Kasumi-1 (cell line): ENCODE data around the gene SYT9.
A peak's percentile ranks its signal among the peaks of the same experiment; 100 is the strongest.

Experiments
- DNase-seq, 2 experiments: peaks; one replicate each; lab custom pipeline; 2025; lab: John Stamatoyannopoulos, UW

Gene SYT9

DNA sequence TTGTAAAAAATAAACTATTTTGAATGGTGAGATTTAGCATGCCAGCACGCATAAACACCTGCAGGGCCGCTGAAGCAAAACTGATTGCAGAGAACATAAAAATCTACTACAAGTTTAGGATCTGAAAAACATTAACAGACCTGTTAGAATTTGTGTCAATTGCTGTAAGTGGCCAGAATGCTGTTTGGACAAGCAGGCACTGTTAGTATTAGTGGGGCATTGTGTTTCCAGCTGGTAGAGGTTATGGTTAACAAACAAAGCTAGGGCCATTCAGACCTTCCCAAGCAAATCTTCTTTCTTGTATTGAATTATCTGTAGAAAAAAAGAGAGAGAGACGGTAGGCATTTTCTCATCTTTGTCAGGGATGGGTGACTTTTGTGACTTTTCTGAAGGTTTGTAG lies 176.0 kb downstream of the SYT9 start:
- DNase-seq: no peak

- no peak for DNase-seq
Observed at GRCh38 chr11:7428196-7428595, 176.5 kb downstream of the SYT9 start.

GRCh38 chr11:7430496-7430895 lies 178.8 kb downstream of the SYT9 start:
- no peak for DNase-seq

DNA sequence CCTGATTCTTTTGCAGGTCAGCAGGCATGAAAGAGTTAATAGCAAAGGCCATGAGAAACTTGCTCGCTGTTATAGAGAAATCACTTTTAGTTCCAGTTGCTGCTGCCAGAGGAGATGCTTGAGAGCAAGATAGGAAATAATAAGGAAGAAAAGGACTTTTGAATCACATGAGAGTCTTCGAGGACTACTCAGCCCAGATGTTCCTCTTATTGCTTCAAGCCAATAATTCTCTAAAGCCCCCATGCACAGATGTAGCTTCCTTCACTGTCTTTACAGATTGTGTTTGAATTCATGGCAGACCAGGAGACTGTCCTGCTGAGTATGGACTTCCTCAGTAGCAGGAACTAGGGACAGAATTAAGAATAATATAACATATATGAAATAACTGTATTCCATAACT lies 183.5 kb downstream of the SYT9 start:
- no peak for DNase-seq

DNA sequence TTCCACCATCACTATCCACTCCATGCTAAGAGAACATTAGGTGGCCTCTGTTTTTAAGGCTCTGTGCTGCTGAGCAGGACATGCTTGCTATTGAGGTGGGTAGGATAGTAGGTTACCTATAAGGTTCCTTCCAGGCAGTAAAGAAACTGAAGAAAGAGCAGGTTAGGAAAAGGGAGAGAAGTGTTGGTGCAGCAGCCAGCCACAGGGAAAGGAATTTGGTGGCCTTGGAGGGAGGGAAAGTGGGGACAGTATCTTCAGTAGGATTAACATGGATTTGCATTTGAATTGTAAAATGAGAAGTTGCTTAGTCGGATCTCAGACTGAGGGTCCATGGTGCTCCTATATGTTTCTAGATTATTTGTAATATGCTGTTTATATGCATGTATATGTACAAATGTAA lies 184.4 kb downstream of the SYT9 start:
- no peak for DNase-seq

GRCh38 chr11:7436657-7437056 lies 185.0 kb downstream of the SYT9 start:
- peak; percentile 59 to 65 for DNase-seq

DNA sequence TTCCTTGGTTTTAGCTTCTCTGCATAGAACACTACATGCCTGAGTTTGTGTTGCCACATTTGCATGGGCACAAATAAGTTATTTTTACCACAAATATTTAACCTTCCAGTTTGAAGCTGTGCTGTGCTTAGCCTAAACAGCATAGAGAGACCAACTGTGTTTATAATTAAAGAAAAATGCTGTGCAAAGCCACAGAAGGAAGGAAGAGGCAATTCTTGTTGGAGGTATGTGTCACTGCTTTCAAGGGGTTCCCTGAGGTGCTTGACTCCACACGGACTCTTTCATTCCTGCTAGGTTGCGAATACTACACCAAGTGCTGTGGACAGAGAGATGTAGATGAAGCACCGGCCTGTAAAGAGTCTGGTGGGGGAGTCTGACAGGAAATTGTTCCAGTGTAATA lies 186.0 kb downstream of the SYT9 start:
- DNase-seq: no peak

DNA sequence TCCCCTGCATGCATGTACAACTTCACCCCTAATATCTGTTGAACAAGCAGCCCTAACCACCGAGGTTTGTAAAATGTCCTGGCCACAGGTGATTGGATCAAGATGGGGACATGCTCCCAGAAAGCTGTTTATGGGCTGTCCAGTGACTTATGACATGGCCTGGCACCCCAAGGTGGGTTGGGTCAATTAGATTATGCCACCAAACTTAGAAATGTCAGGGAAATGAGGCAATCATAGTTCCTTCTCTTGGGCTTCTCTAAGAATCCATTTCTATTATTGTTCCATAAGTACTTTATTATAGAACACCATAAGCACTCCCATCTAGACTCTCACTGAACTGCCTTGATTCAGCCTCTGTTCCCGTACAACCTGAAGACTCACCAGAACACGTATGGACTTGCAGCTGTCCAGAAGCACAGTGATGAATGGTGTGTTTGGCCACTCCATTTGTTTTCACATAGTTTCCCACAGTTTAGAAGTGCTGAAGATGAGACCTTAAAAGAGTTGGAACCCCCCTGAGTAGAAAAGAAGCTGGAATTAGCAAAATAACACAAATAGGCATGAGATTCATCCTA lies 188.1 kb downstream of the SYT9 start:
- no peak for DNase-seq

DNA sequence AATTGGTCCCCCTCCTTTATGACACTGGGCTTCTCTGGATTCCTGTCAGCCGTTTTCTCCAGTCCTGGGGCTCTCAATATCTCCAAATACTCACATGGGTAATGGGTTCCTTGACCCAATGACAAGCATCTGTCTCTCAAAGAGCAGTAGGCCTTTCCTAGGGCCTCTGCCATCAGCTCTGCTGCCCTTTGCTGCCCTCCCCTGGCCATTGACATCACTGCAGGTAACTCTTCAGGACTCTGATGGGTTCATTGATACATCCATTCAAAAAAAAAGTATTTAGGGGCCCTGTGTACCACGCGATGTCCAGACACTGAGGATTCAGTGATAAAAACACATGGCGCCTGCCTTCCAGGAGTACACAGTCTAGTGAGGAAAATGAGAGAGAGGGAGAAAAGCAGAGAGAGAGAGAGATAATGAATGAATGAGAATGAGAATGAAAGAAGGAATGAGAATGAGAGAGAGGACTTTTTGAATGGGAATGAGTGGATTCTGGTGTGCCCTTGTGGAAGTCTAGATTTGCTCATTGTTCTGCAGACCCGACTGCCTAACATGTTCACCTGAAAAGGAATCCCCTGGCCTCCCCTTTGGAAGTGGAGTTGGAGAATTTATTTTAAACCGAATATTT lies 191.0 kb downstream of the SYT9 start:
- peak; percentile 45 to 56 for DNase-seq

DNA sequence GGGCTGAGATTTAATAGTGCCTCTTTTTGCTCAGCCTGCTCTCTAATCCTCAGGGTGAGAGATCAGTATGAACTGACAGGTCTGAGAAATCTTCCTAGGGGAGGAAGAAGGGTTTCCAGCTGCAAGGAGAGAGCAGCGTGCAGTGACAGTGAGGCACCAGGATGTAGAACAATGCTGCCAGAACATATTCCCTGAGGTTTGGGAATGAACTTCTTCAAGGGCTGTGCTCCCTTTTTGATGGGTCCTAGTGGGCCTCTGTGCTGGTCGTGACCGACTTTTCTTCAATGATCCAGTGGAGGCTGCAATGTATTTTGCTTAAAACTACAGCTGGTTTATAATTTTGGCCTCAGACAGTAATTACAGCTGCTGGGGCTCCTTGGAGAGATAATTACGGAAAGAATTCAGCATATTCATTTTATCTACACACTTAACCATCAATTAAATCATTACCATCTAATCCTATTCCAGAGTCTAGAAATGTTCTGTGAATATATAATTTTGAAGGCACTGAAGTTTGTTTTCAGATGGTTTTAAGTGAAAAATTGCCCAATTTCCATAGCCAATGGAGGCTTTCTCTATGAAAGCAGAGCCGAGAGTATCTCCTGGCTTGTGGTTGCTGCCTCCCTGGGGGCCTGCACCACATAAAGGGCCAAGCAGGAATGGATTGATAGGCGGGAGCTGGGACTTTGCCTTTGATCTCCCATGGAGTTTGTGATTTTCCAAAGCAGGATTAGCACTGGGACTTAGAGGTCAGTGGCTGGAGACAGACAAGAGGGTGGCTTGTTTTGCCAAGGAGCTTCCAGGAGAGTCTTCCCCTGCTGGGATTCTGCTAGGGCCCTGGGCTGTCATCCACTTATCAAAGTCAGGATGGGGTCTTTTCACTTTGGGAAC lies 192.6 kb downstream of the SYT9 start:
- no peak for DNase-seq

- no peak for DNase-seq
Observed at GRCh38 chr11:7445564-7445963, 193.9 kb downstream of the SYT9 start.

DNA sequence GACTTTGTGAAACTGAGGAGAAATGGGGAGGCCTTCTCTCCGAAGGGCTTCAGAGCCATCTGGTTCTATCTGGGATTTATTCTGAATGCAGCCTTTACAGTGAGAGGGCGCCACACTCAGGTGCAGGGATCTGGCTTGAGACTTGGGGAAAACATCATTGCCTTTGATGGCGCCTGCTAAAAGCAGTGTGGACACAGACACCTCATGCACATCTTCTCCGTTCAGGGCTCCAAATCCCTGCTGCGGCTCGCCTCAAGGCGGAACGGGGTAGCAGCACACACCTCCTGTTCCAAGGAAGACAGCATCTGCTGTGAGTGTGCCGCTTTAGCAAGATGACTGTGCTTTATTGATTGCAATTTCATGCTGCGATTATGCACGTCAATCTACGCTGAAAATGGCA lies 196.5 kb downstream of the SYT9 start:
- DNase-seq: no peak

DNA sequence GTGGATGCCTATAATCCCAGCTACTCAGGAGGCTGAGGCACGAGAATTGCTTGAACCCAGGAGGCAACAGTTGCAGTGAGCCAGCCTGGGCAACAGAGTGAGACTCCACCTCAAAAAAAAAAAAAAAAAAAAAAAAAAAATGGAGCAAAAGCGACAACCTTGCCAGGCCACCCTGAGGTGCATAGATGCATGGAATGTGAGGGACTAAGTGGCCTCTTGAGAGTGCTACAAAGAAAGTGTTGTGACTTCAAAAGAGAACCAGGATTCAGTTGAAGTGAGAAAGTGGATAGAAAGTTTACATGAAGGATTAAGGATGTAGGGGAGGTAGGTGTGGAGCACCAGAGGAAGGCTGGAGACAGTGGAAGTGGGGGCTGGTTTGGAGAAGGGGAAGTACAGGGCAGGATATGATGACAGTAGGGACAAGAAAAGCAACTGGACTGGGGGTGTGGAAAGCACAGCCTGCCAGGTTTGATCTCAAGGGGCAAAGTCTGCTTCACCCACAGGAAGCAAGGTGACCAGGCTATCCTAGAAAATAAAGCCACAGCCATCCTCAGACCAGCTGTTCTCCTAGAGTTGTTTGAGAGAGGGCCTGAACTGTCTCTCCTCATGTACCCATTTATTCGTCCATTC lies 197.6 kb downstream of the SYT9 start:
- peak; percentile 2 to 30 for DNase-seq

DNA sequence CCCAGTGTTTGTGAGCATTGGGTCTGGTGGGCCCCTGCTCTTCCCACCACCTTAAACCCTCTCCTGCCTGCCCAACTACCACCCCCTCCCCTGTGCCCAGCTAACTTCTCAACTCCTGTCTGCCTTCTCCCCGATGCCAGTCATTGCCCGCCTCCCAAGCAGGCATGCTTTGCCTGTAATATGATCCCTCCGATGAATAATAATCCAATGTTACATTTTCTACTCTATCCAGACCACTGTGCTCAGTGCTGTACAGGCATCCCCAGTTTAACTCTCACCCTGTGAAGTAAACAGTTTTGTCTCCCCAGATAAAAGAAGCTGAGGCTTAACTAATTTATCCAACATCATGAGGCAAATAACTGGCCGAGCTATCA lies 198.1 kb downstream of the SYT9 start:
- no peak for DNase-seq

DNA sequence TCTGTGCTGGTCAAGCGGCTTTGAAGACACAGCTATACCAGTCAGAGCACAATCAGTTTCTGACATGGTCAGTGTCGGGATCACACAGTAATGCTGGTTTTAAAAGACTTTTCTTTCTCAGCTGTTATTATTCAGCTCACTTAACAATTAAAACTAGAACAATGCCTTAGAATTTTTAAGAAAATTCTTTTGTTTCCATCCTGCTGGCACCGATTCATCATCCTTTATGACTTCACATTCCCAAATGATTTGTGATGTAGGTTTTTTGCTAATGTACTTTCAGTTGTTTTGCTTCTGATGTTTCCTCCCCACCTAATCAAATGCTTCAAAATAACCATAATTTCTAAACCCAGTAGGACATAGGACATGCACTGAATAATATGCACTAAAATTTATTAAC lies 199.1 kb downstream of the SYT9 start:
- no peak for DNase-seq

DNA sequence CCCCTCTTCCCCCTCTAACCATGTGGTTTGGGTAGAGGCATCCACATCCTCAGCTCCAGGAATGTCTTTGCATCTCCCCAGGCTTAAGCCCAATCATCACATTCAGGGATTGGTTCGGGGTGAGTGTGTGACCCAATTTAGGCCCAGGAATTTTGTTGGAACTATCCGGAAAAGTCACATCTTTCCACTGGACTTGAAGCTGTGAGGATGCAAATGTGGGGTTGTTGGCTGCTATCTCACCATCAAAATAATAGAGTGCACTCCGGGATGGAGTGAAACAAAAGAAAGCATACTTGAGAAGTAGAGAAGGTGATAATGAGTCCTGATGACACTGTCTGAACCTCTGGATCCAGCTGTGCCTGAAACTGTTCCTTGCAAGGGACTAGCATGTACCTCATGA lies 199.8 kb downstream of the SYT9 start:
- no peak for DNase-seq

DNA sequence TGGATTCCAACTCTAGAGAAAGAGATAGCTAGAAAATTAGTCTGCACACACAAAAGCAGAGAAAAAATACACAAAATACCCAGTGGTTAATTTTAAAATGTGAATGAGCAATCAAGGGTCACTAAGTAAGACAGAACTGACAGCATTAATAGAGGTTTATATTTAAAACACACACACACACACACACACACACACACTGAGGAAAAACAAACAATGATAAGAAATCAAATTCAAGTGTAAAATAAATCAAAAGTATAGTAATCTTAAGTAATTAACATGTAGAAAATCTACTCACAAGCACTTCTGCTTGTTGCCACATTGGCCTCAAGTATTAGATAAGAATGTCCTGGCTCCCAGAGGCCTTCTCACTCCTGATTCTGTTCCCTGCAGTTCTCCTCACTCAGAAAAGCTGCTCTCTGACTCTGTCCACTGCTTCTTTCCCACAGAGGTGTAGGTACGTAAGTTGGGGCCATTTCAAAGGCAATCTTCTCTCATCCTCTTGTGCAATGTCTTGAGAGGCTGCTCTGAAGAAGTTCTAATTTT lies 200.3 kb downstream of the SYT9 start:
- DNase-seq: no peak

DNA sequence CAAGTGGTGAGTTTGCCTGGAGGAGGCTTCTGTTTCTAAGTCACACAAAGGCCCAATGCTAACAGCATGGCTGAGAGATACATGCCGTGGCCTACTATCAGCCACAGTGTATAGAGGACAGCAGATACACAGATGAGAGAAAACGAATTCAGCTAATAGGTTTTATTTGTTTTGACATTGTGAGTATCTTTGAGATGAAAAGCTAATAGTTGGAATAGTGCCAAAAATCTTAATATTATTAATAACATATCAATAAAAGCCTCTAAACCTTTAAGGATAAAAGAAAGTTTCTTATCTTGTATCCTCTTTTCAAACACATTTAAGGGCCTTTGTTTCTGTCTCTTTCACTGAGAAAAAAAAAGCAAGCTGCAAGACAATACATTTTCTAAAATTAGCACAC lies 203.2 kb downstream of the SYT9 start:
- DNase-seq: no peak

GRCh38 chr11:7457211-7457610 lies 205.5 kb downstream of the SYT9 start:
- no peak for DNase-seq

DNA sequence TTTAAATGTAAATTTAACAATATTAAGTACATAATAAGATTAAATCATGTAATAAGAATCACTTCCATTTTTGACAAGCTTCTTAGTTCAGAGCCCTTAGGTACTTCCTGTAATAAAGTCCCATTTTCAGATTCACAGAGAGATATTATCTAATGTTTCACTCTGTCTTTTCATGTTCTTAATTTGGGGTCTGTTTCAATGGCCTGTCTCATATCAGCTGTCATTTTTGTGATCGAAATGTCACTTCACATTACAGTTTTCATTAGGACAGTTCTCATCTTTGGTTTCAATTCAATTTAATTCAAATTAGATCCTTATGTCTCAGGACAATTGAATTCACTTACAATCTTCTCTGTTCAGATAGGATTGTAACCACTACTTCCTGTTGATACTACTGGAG lies 211.0 kb downstream of the SYT9 start:
- DNase-seq: no peak

DNA sequence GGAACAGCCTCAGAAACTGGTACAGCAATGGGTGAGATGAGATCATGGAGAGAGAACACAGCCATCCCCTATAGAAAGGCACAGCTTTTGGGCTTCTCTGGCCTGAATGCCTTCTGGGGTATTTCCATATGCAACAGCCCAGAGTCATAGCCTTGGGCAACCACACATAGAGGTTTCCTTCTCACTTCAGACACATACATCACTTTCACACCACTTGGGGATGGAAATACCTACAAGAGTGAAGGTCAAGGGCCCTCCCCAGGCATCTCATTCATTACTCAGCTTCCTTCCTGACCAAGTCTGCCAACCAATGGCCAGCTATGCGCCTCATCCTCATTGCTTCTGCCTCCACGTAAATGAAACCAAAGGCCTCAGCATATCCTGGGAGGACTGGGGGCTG lies 215.9 kb downstream of the SYT9 start:
- DNase-seq: no peak

DNA sequence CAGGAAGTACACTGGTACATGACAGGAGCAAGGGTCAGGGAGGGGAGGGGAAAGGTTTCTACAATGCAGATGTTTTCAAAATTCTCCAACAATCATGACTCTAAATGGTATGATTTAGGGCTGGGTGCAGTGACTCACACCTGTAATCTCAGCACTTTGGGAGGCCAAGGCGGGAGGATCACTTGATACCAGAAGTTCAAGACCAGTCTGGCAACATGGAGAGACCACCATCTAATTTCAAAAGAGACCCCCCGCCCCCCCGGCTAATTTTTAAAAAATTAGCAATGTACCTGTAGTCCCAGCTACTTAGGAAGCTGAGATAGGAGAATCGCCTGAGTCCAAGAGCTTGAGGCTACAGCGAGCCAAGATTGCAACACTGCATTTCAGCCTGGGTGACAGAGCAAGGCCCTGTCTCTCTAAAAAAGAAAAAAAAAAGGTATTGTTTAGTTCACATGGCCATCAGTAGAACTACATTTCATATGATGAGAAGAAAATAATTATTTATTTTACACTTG lies 217.7 kb downstream of the SYT9 start:
- DNase-seq: no peak
